Activated CD4-positive, alpha-beta T cell treated with anti-CD3 and anti-CD28 coated beads for 1 hour (primary cell): Measurements from ENCODE around the gene GPS1.
A peak's percentile ranks its signal among the peaks of the same experiment; 100 is the strongest.
"Not testable (repeated sequence)": the region's sequence is repeated elsewhere in the genome, so short reads cannot be mapped to it uniquely, and the experiment has no call there.

Experiments used
- DNase-seq: peaks from one replicate; pipeline ENCODE4 v3.0.0-alpha.2; 2020

Gene GPS1

DNA sequence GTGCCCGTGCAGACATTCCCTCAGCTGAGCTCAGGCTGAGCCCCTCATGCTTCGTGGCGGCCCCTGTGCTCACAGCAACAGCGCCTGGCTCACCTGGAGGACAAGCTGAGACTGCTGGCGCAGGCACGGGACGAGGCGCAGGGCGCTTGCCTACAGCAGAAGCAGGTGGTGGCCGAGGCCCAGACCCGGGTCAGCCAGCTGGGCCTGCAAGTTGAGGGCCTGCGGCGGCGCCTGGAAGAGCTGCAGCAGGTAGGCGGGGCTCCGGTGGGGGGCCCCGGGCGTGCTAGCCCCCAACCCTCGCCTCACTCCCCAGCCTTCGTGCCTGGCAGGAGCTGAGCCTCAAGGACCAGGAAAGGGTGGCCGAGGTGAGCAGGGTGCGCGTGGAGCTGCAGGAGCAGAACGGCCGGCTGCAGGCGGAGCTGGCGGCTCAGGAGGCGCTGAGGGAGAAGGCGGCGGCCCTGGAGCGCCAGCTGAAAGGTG, 21.7 kb upstream of the GPS1 start:
- no peak for DNase-seq

DNA sequence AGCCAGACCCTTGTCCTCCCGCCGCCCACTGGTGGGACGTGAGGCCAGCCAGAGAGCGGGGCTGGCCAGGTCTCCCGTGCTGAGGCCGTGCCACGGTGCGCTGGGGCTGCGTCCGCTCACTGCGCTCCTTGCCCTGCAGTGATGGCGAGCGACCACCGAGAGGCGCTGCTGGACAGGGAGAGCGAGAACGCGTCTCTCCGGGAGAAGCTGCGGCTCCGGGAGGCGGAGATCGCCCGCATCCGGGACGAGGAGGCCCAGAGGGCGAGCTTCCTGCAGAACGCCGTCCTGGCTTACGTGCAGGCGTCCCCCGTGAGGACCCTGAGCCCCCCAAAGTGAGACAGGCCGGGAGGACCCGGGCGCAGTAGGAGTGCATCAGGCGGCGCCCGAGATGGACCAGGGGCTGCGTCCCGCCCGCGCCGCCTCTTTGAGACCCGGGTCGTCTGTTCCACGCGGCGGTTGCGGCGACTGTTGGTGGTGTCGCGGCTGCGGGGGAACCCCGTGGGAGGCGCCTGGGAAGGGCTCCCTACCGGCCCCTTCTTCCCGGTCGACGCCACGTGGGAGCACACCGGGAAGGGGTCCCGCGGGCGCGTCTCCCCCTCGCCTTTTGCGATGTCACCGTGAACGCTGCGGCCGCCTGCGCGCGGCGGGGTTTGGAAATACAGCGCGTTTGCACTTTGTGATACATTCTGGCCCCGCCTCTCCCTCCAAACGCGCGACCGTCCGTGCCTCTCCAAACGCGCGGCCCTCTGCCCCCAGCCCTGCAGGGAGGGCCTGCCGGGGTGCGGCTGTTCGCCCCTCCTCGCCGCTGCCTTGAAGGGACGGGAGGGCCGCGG, 21.0 kb upstream of the GPS1 start:
- DNase-seq, result peak; percentile 68

DNA sequence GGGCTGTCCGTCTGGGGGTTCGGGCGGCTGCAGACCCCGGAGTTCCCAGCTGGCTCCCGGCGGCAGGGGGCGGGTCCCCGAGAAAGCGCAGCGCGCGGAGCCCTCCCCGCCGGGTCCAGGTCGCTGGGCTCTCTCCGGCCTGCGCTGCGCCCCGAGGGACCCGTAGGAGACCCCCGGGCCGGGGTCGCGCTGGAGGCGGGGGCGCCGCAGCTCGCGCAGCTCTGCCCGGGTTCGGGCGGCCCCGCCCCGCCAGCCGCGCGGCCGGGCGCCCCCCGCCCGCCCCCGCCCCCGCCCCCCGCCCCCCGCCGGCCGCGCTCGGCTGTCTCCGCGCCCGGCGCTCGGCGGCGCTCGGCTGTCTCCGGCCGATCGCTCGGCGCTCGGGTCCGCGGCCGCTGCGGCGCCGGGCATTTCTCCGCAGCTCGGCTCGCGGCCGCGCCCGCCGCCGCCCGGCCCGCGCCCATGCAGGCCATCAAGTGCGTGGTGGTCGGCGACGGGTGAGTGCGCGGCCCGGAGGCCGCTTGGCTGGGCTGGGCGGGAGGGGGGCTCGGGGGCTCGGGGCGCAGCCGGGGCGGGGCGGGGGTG, 20.3 kb upstream of the GPS1 start, which contains the start of gene RAC3:
Gene RAC3, plus strand, starts transcription at position 376 of the 582 bp plus-strand sequence. Its CDS starts 84 bp downstream, at position 460.
- DNase-seq, result no peak

DNA sequence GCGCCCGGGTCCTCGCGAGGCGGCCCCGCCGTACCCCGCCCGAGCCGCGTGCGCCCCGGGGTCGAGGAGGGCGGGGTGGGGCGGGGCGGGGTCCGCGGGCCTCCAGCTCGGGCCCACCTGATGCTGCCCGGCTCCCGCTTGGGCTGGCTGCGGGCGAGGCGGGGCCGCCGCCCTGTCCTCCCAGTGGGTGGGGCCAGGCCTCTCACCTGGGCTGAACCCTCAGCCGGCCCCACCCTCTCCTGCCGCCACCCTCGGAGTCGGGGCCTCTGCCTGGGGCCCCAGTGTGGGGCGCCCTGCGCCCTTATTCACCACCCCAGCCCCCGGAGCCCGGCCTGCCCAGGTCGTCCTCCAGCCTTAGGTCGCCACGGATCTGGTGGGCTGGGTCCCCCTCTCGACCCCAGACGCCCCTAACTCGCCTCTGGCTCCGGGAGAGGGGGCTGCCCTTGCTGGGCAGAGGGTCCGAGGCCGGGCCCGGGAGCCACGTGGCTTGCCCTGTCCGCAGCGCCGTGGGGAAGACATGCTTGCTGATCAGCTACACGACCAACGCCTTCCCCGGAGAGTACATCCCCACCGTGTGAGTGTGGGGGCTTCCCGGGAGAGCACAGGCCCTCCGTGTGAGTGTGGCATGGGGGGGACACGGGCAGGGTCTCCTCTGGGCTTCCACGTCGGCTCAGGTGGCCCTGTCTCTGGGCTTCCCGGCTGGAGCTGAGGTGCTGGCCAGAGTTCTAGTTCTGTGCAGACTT, 19.6 kb upstream of the GPS1 start:
- DNase-seq, result no peak

DNA sequence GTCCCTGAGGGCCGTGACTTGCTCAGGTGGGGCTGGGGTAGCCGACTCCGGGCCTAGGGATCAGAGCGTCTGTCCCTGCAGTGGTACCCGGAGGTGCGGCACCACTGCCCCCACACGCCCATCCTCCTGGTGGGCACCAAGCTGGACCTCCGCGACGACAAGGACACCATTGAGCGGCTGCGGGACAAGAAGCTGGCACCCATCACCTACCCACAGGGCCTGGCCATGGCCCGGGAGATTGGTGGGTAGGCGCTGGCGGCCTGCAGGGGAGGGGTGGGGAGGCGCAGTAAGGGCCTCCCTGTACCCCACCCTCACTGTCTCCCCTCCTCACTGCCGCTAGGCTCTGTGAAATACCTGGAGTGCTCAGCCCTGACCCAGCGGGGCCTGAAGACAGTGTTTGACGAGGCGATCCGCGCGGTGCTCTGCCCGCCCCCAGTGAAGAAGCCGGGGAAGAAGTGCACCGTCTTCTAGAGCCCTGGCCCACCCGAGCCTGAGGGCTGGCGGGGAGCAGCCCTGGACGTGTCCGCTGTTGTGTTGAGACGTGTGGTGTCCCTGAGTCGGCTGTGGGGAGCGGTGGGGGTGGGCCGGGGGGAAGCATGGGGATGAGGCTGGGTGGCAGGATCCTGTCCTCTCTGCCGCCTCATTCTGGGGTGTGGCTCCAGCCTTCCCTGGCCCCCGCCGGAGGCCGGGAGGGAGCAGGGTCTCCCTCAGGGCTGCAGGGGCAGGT, 18.2 kb upstream of the GPS1 start:
- DNase-seq, result no peak

DNA sequence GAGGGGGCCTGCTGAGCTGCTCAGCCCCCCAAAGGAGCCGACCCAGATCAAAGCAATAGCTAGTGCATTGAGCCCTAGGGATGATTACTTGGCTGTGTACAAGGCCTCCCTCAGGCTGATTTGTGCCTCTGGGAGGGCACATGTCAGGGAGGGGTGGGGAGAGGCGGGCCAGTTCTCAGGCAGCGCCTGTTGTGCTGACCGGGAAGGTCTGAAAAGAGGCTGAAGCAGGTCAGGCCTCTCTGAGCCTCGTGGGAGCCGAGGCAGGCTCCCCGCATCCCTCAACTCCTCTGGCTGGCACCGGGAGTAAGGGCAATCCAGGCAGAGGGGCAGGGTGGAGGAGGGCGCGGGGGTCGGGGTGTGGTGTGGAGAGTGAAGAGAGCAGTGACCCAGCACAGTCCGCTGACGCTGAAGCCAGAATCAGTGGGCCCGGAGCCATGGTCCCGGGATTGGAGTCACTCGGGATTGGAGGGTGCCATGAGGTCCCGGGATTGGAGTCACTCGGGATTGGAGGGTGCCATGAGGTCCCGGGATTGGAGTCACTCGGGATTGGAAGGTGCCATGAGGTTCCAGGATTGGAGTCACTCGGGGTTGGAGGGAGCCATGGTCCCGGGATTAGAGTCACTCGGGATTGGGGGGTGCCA, 17.2 kb upstream of the GPS1 start:
- no peak for DNase-seq

DNA sequence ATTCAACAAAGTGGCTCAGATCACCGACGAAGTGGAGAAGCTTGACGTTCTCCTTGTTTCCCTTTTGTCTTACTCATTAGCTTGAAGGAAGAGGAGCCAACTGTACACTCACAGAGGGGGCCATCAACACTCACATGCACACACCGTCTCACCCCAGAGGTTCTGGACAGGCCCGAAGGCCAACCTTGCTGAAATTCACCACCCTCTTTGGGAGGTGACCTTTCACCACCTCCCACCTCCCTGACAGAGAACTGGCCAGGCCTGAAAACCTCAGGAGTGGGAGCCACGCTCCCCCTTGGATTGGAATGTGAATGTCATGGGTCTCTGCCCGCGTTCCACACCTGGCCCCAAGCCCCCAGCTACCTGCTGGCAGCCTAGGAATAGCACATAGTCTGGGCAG, 16.2 kb upstream of the GPS1 start:
- DNase-seq, result no peak

DNA sequence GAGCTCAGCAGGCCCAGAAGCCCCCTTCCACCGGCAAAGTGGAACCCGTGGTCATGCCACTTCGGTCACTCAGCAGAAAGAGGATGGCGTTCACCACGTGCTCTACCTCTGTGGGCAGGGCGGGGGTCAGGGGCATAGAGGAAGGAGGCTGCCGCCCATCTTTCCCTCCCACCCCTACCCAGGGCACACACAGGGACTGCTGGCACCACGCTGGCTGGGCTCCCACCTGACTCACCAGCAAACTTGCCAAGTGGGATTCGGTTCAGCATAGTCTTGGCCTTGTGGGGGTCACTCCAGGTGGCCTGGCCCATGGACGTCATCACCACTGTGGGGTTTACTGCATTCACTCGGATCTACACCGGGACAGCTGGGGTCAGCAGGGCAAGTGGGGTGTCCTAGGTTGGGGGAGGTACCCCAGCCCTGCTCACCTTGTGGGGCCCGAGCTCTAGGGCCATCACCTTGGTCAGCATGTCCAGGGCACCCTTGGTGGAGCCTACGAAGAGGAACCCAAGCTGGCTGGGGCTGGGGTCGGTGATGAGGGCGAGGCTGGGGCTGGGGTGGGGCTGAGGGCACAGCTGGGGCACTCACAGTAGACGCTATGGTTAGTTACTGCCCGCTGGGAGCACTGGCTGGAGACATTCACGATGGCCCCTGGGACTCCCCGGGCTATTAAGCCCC, 15.6 kb upstream of the GPS1 start:
- no peak for DNase-seq

DNA sequence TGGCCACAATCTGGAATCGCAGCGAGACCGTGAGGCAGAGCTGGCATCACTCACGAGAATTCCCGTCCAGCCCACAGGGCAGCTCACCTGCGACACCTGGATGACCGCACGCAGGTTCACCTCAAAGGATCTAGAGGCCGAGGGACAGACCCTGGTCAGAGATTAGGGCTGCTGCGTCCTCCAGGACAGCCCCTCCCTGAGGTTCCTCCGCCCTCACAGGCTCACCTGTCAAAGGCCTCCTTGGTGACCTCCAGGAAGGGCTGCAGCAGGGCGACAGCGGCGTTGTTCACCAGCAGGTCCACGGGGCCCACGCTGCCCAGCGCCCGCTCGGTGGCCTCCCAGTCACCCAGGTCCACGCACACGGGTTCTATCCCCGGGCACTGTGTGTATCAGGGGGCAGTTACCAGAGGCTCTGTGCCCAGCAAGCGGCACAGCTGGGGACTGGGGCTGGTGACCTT, 15.0 kb upstream of the GPS1 start:
- no peak for DNase-seq

DNA sequence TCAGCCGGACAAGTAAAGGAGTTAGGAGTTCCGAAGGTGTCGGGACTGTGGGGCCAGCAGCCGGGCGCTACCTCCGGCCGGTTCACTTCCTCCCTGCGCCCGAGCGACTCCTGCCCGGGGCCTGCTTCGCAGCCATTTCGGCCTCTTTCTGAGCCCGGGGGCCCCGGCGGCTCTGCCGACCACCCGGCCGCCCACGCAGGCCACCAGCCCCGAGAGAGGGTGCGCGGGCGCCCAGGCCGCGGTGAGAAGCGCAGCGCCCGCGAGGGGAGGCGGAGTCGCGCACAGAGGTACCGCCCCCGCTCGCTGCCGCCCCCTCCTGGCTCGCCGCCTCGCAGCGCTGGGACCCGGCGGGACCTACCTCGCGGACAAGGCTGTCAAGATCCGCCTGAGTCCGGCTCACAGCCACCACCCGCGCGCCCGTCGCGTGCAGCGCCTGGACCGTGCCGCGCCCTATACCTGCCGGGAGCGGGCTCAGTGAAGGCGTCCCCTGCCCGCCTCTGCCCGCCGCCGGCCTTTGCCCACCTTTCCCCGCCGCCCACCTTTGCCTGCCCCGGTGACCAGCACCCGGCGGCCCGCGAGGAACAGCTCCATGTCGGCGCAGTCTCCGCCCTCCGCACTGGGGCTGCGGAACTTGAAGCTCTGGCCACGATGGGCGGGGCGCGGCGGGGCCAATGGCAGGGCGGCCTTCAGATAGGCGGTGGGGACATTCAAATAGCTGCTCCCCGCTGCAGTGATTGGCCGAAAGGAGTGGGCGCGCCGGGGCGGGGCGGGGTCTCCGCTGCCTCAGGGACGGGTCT, 14.4 kb upstream of the GPS1 start, which contains the start of gene DCXR:
Gene DCXR, minus strand, starts transcription at position 606 of the 797 bp plus-strand sequence. Its CDS starts 15 bp downstream, at position 591.
- DNase-seq, result peak; percentile 87

DNA sequence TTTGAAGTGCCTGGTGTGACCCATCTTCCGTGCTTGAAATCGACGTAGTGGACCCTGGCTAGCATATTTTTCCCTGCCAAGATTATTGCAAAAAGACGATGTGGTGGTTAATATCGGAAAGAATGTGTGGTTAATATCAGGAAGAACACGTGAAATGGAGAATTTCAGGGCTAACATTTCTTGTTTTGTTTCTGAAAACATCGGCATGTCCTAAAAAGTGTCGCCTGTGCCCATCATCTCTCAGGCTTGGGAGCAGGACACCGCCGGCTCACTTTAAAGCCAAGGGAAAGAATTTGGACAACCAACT, 13.9 kb upstream of the GPS1 start:
- no peak for DNase-seq

DNA sequence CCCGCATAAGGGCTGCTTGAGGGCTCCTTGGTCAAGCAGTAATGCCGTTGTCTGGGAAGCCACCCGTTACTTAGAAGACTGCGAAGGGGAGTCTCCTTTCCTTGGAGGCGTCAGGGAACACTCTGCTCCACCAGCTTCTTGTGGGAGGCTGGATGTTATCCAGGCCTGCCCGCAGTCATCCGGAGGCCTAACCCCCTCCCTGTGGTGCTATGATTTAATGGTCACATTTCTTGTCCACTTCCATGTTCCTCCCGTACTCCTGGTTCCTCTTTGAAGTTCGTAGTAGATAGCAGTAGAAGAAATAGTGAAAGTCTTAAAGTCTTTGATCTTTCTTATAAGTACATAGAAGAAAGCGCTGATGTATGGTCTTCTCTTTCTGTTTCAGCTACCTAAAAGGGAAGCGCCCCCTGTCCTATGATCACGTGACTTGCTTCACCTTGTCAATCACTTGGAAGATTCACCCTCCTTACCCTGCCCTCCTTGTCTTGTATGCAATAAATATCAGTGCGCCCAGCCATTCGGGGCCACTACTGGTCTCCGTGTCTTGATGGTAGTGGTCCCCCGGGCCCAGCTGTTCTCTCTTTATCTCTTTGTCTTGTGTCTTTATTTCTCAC, 12.8 kb upstream of the GPS1 start:
- not testable (repeated sequence) for DNase-seq

DNA sequence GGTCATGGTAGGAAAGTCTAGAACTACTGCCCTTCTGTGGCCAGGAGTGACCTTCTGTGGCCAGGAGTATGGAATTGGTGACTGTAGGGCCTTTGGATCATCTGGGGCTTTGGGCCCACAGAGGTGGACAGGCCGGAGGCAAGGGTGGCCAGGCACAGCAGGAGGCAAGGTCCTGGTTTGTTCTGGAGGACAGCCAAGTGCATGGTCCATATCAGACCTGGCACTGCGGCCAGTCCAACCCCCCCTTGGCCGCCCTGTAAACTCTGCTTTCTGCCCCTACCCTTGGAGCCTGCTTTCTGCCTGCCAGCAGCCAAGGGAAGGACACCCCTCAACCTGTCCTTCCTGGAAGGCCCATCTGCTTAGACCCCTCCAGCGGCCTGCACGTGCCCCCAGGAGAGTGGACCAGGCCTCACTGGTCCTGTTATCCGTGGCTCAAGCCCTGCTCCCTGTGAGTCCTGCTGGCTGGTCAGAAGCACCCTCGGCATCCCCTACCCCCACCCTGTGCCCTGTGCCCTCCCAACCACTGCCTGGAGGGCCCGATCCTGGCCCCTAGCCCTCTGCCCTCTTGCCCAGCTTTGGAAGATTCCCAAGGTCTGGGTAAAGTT, 11.9 kb upstream of the GPS1 start:
- no peak for DNase-seq

DNA sequence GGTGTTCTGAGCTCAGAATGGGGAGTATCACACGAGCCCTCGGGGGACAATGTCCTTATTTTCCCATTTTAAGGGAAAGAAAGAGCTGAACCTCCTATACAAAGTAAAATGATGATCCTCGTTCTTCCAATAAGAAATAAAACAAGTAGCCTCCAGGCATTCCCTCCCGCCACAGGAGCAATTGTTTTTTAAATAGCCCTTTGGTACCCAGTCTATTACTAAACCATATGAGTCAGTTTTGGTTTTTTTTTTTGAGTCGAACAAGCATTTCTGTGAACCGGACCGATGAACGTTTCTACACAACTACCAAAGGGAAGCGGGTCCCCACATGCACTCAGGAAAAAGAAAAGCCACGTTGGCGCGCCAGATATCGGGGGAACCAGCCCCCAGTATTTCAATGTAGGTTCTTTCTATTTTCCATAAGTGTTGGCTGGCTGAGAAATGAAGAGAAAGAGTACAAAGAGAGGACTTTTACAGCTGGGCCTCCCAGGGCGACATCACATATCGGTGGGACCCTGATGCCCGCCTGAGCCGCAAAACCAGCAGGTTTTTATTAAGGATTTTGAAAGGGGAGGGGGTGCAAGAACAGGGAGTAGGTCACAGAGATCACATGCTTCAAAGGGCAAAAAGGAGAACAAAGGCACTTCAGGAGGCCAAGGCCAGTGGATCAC, 10.4 kb upstream of the GPS1 start:
- no peak for DNase-seq

DNA sequence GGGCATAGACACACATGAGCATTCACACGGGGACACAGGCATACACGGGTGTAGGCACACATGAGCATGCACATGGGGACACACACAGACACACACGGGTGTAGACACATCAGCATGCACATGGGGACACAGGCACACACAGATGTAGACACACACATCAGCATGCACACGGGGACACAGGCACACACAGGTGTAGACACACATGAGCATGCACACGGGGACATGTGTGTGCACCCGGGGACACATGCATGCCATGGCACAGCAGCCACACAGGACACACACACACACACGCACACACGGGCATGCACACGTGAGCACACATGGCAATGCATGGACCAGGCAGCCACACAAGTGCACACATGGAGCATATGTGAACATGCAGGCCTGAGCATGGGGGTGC, 9.0 kb upstream of the GPS1 start:
- no peak for DNase-seq

DNA sequence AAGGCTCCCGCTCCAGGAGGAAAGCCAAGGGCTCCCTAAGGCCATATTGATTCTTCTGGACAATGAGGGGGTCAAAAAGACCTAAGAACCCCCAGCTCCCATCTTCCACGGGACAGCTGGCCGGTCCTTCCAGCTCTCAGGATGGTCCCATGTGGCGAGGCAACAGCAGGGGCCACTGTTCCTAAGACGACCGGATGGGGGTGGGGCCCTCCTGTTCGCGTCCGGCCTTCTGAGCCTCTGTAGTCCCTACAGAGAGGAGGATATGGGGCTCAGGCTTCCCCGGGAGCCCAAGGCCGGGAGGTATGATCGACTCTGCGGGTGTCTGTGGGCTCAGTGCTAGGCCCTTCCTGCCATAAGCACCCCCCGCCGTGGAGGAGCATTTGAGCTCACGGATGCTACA, 8.2 kb upstream of the GPS1 start:
- no peak for DNase-seq

DNA sequence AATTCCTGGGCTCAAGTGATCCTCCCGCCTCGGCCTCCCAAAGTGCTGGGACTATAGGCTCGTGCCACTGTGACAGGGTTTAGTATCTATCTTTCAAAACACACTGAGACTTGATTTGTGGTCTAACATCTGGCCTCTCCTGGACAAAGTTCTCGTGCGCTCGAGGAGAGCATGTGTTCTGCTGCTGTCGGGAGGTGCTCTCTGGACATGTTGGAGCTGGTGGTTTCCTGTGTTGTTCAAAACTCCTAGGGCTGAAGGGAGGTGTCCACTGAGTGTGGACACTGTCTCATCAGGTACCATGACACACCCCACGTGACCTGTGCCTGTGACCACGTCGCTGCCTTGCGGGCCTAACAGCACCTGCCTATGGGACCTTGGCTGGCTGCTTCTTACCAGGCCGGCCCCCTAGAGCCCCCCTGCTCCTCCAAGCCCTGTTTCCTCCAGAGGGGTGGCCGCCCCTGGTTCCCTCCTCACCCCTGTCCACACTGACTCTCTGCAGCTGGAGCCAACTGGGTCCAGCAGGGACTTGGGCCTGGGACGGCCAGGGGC, 5.7 kb upstream of the GPS1 start:
- no peak for DNase-seq

DNA sequence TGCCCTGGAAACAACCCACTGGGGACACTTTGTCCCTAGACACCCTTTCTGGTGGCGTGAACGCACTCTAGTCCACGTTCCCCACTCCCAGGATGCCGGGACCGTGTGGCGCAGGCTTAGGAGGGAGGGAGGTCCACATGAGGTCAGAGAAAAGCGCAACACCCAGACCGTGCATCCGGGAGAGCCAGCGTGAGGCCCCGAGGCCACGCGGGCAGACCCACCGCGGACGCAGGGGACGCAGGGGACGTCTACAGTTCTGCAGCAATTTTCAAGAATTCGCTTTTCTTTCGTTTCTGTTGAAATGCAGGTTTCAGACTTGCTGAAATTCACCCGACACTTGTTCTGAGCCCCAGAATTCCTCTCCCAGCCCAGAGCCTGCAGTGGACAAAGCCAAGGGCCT, 4.8 kb upstream of the GPS1 start:
- DNase-seq, result no peak

DNA sequence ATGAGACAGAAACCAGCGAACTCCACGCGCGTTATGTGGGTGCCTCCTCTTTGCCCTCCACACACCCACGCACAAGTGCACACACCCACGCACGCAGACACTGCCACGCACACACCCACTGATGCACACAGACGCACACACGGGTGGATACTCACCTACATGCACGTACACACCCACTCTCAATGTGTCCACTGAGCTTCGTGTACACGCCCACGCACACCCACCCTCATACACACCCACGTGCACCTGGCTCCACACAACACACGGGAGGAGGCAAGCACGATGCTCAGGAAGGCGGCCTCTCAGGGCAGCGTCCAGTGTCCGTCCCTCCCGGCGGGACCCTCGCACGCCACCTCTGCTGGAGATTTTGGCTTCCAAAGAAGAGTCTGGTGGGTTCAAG, 4.3 kb upstream of the GPS1 start:
- DNase-seq, result no peak
